ENCODE data around the gene MUC5AC. TPM values are rescaled to one million over a fixed set of nuclear protein-coding genes. Genes with fewer than 3 reads are reported as not detected.

Gene MUC5AC
- polyA plus RNA-seq, 1 donor (not counting 4 experiments of a cell fraction or from before 2014, with no cell fraction given): not detected

DNA sequence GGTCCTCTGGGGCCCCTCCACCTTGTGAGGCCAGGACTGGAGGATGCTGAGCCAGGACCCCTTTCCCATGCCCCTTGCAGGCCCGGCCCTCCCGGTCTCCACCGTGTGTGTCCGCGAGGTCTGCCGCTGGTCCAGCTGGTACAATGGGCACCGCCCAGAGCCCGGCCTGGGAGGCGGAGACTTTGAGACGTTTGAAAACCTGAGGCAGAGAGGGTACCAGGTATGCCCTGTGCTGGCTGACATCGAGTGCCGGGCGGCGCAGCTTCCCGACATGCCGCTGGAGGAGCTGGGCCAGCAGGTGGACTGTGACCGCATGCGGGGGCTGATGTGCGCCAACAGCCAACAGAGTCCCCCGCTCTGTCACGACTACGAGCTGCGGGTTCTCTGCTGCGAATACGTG lies 83.0 kb downstream of the MUC5AC start:
- Histone ChIP-seq H3K79me2 (ENCODE audit: control insufficient read depth, insufficient read depth, low read length) (no peaks in the 10 kb centered on the region), H3K4me1 (ENCODE audit: control insufficient read depth, extremely low read depth, insufficient read depth, low read length) (no peaks in the 10 kb centered on the region), H2AFZ (ENCODE audit: control insufficient read depth, low read length) (no peak overlapping the region), H3K9ac (ENCODE audit: control insufficient read depth, extremely low read depth, insufficient read depth, low read length) (no peak overlapping the region), H3K9me1 (ENCODE audit: control insufficient read depth, extremely low read depth, insufficient read depth, low read length) (no peaks in the 10 kb centered on the region), H3K36me3 (ENCODE audit: control insufficient read depth in 2 of 2, extremely low read depth in 1 of 2, insufficient read depth in 2 of 2, low read length in 2 of 2) (no peaks in the 10 kb centered on the region), H3K4me2 (ENCODE audit: control insufficient read depth, extremely low read depth, insufficient read depth, low read depth, low read length) (no peak overlapping the region), H3K27ac (ENCODE audit: control insufficient read depth, insufficient read depth, low read length) (no peak overlapping the region), H3K27me3 (ENCODE audit: control insufficient read depth, extremely low read depth, insufficient read depth, low read length) (no peaks in the 10 kb centered on the region), H4K20me1 (ENCODE audit: control insufficient read depth, extremely low read depth, insufficient read depth, low read length) (no peaks in the 10 kb centered on the region), H3K9me3 (ENCODE audit: control insufficient read depth, low read depth, low read length) (peaks cover 9% of the 10 kb centered on the region), H3K4me3 (ENCODE audit: control insufficient read depth in 2 of 3, extremely low read depth in 1 of 3, insufficient read depth in 2 of 3, low read depth in 1 of 3, low read length in 3 of 3) (no peak overlapping the region)
- FAIRE-seq: no peak
- DNase-seq (ENCODE audit: low read depth, low spot score): no peak
- dilution Hi-C loops (cut with MboI; ENCODE audit: extremely low pct_ligation_motif_present, low sequenced_read_pairs): no loop called here
- TF ChIP-seq, protein P1, sequence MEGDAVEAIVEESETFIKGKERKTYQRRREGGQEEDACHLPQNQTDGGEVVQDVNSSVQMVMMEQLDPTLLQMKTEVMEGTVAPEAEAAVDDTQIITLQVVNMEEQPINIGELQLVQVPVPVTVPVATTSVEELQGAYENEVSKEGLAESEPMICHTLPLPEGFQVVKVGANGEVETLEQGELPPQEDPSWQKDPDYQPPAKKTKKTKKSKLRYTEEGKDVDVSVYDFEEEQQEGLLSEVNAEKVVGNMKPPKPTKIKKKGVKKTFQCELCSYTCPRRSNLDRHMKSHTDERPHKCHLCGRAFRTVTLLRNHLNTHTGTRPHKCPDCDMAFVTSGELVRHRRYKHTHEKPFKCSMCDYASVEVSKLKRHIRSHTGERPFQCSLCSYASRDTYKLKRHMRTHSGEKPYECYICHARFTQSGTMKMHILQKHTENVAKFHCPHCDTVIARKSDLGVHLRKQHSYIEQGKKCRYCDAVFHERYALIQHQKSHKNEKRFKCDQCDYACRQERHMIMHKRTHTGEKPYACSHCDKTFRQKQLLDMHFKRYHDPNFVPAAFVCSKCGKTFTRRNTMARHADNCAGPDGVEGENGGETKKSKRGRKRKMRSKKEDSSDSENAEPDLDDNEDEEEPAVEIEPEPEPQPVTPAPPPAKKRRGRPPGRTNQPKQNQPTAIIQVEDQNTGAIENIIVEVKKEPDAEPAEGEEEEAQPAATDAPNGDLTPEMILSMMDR (optimal IDR thresholded peaks at IDR 0.05 in 1 of 3, IDR thresholded peaks at IDR 0.05 in 1 of 3, conservative IDR thresholded peaks at IDR 0.05 in 1 of 3; ENCODE audit: extremely low read depth in 1 of 3, insufficient read depth in 2 of 3, low read length in 3 of 3): no peak
- no peak for TF ChIP-seq EZH2 (IDR thresholded peaks at IDR 0.05; ENCODE audit: low read length)

DNA sequence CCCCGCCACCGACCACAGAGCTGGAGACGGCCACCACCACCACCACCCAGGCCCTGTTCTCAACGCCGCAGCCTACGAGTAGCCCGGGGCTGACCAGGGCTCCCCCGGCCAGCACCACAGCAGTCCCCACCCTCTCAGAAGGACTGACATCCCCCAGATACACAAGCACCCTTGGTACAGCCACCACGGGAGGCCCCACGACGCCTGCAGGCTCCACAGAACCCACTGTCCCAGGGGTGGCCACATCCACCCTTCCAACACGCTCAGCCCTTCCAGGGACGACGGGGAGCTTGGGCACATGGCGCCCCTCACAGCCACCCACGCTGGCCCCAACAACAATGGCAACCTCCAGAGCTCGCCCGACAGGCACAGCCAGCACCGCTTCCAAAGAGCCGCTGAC lies 84.0 kb downstream of the MUC5AC start:
- Histone ChIP-seq H3K79me2 (ENCODE audit: control insufficient read depth, insufficient read depth, low read length) (no peaks in the 10 kb centered on the region), H3K9ac (ENCODE audit: control insufficient read depth, extremely low read depth, insufficient read depth, low read length) (no peak overlapping the region), H2AFZ (ENCODE audit: control insufficient read depth, low read length) (no peak overlapping the region), H3K4me1 (ENCODE audit: control insufficient read depth, extremely low read depth, insufficient read depth, low read length) (no peaks in the 10 kb centered on the region), H3K27ac (ENCODE audit: control insufficient read depth, insufficient read depth, low read length) (no peak overlapping the region), H4K20me1 (ENCODE audit: control insufficient read depth, extremely low read depth, insufficient read depth, low read length) (no peaks in the 10 kb centered on the region), H3K4me2 (ENCODE audit: control insufficient read depth, extremely low read depth, insufficient read depth, low read depth, low read length) (no peak overlapping the region), H3K36me3 (ENCODE audit: control insufficient read depth in 2 of 2, extremely low read depth in 1 of 2, insufficient read depth in 2 of 2, low read length in 2 of 2) (no peaks in the 10 kb centered on the region), H3K9me3 (ENCODE audit: control insufficient read depth, low read depth, low read length) (peaks cover 14% of the 10 kb centered on the region), H3K27me3 (ENCODE audit: control insufficient read depth, extremely low read depth, insufficient read depth, low read length) (no peaks in the 10 kb centered on the region), H3K9me1 (ENCODE audit: control insufficient read depth, extremely low read depth, insufficient read depth, low read length) (no peaks in the 10 kb centered on the region), H3K4me3 (ENCODE audit: control insufficient read depth in 2 of 3, extremely low read depth in 1 of 3, insufficient read depth in 2 of 3, low read depth in 1 of 3, low read length in 3 of 3) (no peak overlapping the region)
- DNase-seq (ENCODE audit: low read depth, low spot score): no peak
- FAIRE-seq: no peak
- no peak for TF ChIP-seq EZH2 (IDR thresholded peaks at IDR 0.05; ENCODE audit: low read length)
- TF ChIP-seq, protein P1 (optimal IDR thresholded peaks at IDR 0.05 in 1 of 3, IDR thresholded peaks at IDR 0.05 in 1 of 3, conservative IDR thresholded peaks at IDR 0.05 in 1 of 3; ENCODE audit: extremely low read depth in 1 of 3, insufficient read depth in 2 of 3, low read length in 3 of 3): no peak
- dilution Hi-C loops (cut with MboI; ENCODE audit: extremely low pct_ligation_motif_present, low sequenced_read_pairs): no loop called here
